Ishikawa (cell line): ENCODE results near the gene ACD.

Experiments
- CEBPB ChIP-seq: IDR thresholded peaks from 2 replicates; pipeline ENCODE4 v1.6.1; 2012
- CREB1 ChIP-seq: IDR thresholded peaks from 2 replicates; pipeline ENCODE4 v1.6.1; 2012; ENCODE audit warnings: low read depth
- EGR1 ChIP-seq: IDR thresholded peaks from 2 replicates; pipeline ENCODE4 v1.6.1; 2012
- EP300 ChIP-seq: IDR thresholded peaks from 2 replicates; pipeline ENCODE4 v1.6.1; 2012; ENCODE audit warnings: borderline replicate concordance
- FOXM1 ChIP-seq: IDR thresholded peaks from 2 replicates; pipeline ENCODE4 v1.6.1; 2012; ENCODE audit warnings: low read depth, borderline replicate concordance
- MAX ChIP-seq: IDR thresholded peaks from 2 replicates; pipeline ENCODE4 v1.6.1; 2012
- NFIC ChIP-seq: IDR thresholded peaks from 2 replicates; pipeline ENCODE4 v1.6.1; 2012
- RAD21 ChIP-seq: IDR thresholded peaks from 2 replicates; pipeline ENCODE4 v1.6.1; 2012; ENCODE audit warnings: low read depth
- REST ChIP-seq: IDR thresholded peaks from 2 replicates; pipeline ENCODE4 v1.6.1; 2012; ENCODE audit warnings: low read depth, mild to moderate bottlenecking
- TAF1 ChIP-seq: IDR thresholded peaks from 2 replicates; pipeline ENCODE4 v1.6.1; 2012; ENCODE audit warnings: low read depth, mild to moderate bottlenecking
- TCF12 ChIP-seq: IDR thresholded peaks from 2 replicates; pipeline ENCODE4 v1.6.1; 2012; ENCODE audit warnings: low read depth
- TEAD4 ChIP-seq: IDR thresholded peaks from 2 replicates; pipeline ENCODE4 v1.6.1; 2012
- USF1 ChIP-seq: IDR thresholded peaks from 2 replicates; pipeline ENCODE4 v1.6.1; 2012
- YY1 ChIP-seq: IDR thresholded peaks from 2 replicates; pipeline ENCODE4 v1.6.1; 2012; ENCODE audit warnings: low read depth
- ZBTB7A ChIP-seq: IDR thresholded peaks from 2 replicates; pipeline ENCODE4 v1.6.1; 2012; ENCODE audit warnings: low read depth

The ACD gene

GRCh38 chr16:67657751-67658518 lies 2.1 kb downstream of the ACD start:
- TF ChIP-seq TCF12 (no peak), FOXM1 (no peak), CEBPB (no peak), RAD21 (no peak), NFIC (no peak), MAX (no peak), EP300 (no peak), TAF1 (no peak), REST (no peak), CREB1 (no peak), EGR1 (no peak), TEAD4 (no peak), ZBTB7A (no peak)

GRCh38 chr16:67657017-67657608 lies 2.9 kb downstream of the ACD start:
- TF ChIP-seq NFIC (no peak), YY1 (no peak), ZBTB7A (no peak), REST (no peak), TEAD4 (no peak), RAD21 (no peak), MAX (no peak), CEBPB (no peak)

- TF ChIP-seq YY1 (no peak), TEAD4 (no peak), USF1 (no peak)
These were observed 3.6 kb downstream of the ACD start for GRCh38 chr16:67656344-67657016.

GRCh38 chr16:67655363-67655762 lies 4.7 kb downstream of the ACD start:
- TF ChIP-seq REST (no peak), ZBTB7A (no peak), RAD21 (no peak), YY1 (no peak), USF1 (no peak), NFIC (no peak), FOXM1 (no peak), EGR1 (no peak), EP300 (no peak), TEAD4 (no peak), MAX (no peak), CREB1 (no peak), CEBPB (no peak), TCF12 (no peak), TAF1 (no peak)
